Loucy (cell line): ENCODE data around the gene MRTO4.

Source experiments
- CTCF ChIP-seq: fragments of 200-600 bp; sonication (generic); conservative IDR thresholded peaks from 2 replicates; pipeline ENCODE4 v1.5.1; 2014; ENCODE audit warnings: mild to moderate bottlenecking, antibody characterized with exemption, low read length
- EZH2phosphoT487 ChIP-seq: fragments of 200-600 bp; IDR thresholded peaks from 2 replicates; pipeline ENCODE4 v1.6.1; 2018; ENCODE audit warnings: antibody characterized with exemption, mild to moderate bottlenecking, moderate library complexity, borderline replicate concordance

- TF ChIP-seq CTCF (no peak), EZH2phosphoT487 (no peak)
Observed at GRCh38 chr1:19219451-19219850, 32.2 kb upstream of the MRTO4 start.
